ENCODE results near the gene FRRS1. TPM values are rescaled to one million over a fixed set of nuclear protein-coding genes. Genes with fewer than 3 reads are reported as not detected.

The FRRS1 gene
- total and polyA plus RNA-seq, 8 donors, result 8.0 to 15.1 (median 12.4) TPM

DNA sequence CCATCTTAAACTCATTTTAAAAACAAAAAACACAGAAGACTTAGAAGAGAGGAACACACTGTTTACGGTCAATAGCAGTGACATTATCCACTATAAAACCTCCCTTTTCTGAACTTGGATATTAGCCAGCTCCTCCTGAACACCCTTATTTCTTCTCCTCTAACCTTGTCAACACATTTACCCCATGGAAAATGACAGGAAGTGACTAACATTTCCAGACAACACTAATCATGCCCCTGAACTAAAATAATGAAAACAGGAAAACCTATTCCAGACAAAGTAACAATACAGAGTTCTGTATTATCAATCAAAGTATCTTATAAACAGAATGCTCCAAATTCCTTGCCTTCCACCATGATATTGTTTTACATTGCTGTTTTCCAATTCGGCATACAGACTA lies 75.3 kb downstream of the FRRS1 start:
- Histone ChIP-seq H3K27me3 (no peaks in the 10 kb centered on the region), H3K9me3 (no peaks in the 10 kb centered on the region), H3K4me3 (no peak overlapping the region), H3K27ac (no peak overlapping the region), H3K4me1 (no peaks in the 10 kb centered on the region), H3K36me3 (peaks cover 0 to 8% of the 10 kb centered on the region in 2 donors)
- DNase-seq (no peak), ATAC-seq (no peak)
- intact Hi-C loops (cut with DNase I), result loop anchor here in 1 of 2 donors (10.0 kb wide), 1 partner anchor 196 kb away; no protein-coding TSS in a partner anchor
- TF ChIP-seq, protein P1, sequence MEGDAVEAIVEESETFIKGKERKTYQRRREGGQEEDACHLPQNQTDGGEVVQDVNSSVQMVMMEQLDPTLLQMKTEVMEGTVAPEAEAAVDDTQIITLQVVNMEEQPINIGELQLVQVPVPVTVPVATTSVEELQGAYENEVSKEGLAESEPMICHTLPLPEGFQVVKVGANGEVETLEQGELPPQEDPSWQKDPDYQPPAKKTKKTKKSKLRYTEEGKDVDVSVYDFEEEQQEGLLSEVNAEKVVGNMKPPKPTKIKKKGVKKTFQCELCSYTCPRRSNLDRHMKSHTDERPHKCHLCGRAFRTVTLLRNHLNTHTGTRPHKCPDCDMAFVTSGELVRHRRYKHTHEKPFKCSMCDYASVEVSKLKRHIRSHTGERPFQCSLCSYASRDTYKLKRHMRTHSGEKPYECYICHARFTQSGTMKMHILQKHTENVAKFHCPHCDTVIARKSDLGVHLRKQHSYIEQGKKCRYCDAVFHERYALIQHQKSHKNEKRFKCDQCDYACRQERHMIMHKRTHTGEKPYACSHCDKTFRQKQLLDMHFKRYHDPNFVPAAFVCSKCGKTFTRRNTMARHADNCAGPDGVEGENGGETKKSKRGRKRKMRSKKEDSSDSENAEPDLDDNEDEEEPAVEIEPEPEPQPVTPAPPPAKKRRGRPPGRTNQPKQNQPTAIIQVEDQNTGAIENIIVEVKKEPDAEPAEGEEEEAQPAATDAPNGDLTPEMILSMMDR (IDR thresholded peaks at IDR 0.05), result no peak

DNA sequence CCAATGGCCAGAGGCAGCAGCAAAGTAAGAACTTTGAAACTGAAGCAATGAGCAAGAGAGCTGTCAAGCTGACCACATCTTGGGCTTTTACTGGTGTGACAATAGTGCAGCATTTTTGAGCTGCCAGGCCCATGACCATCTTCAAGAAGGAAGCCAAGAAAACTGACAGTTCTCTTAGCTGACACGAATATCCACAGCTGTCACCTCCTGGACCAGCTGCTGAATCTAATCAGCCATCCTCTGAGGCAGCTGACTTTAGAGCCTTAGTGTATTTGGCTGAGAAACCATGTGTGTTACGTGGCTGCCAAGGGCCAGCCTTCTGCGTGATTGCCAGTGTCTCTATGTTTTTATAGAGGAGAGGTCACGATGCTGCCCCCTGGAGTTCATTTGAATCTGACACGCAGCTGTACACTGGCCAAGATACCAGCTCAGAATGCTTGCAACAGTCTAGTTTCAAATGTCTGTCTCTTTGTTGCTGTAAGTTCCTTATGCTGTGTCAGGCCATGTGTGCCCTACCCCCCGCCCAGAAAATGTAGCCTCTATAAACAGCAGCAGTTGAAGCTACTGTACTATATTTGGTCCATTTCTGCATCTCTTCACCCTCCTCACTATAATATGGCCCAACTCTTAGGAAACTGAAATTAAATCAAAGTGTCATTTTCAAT lies 80.8 kb downstream of the FRRS1 start:
- Histone ChIP-seq H3K27ac (peak overlapping the region in 1 of 2 donors; percentile 30), H3K9me3 (no peaks in the 10 kb centered on the region), H3K4me1 (no peaks in the 10 kb centered on the region), H3K4me3 (no peak overlapping the region), H3K36me3 (peaks cover 0 to 8% of the 10 kb centered on the region in 2 donors), H3K27me3 (no peaks in the 10 kb centered on the region)
- TF ChIP-seq, protein P1 (IDR thresholded peaks at IDR 0.05), result peak; percentile 42 to 61
- DNase-seq (peak in 3 of 4 donors; percentile 52 to 75 (median 57)), ATAC-seq (peak; percentile 97)
- intact Hi-C loops (cut with DNase I), result no loop called here

DNA sequence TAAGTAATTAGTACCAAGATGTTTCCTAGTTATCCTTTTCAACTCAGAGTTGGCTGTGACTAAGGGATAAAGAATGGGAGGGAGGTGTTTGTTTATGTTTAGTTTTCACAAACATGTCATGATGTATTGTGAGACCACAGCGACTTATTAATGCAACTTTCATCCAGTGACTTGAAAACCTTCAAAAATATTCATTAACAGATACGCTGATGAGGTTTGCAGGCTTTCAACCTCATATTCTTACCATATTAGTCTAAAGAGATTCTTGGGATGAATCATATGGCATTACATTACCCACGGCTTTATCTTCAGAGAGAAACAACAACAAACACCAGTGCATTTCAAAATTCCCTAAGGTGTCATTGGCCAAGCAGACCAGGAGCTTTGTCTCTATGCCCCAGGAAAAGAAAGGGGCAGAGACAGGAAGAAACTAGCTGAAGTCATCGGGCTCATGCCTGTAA lies 84.1 kb downstream of the FRRS1 start:
- H3K36me3 ChIP-seq, result no peaks in the 10 kb centered on the region
- H3K4me1 ChIP-seq, result no peaks in the 10 kb centered on the region
- no peaks in the 10 kb centered on the region for H3K9me3 ChIP-seq
- TF ChIP-seq, protein P1 (IDR thresholded peaks at IDR 0.05), result no peak
- H3K4me3 ChIP-seq, result no peak overlapping the region
- intact Hi-C loops (cut with DNase I), result no loop called here
- no peak overlapping the region for H3K27ac ChIP-seq
- ATAC-seq, result no peak
- no peak for DNase-seq
- H3K27me3 ChIP-seq, result no peaks in the 10 kb centered on the region

DNA sequence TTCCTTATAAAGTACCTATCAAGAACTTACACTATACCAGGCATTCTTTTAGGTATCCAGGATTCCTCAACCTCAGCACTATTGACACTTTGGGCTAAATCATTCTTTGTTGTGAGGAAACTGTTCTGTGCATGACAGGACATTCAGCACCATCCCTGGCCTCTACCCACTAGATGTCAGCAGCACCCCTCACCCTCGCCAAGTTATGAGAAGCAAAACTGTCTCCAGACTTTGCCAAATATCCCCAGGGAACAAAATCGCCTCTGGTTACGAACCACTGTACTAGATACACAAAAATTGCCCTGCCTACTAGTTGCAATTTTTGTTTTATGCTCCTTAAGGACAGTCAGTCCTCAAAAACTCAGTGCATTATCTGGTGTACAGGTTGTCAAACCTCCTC lies 84.9 kb downstream of the FRRS1 start:
- no peak for ATAC-seq
- H3K4me1 ChIP-seq, result no peaks in the 10 kb centered on the region
- H3K27me3 ChIP-seq, result no peaks in the 10 kb centered on the region
- TF ChIP-seq, protein P1 (IDR thresholded peaks at IDR 0.05), result no peak
- H3K4me3 ChIP-seq, result no peak overlapping the region
- H3K36me3 ChIP-seq, result no peaks in the 10 kb centered on the region
- no peaks in the 10 kb centered on the region for H3K9me3 ChIP-seq
- no peak overlapping the region for H3K27ac ChIP-seq
- intact Hi-C loops (cut with DNase I), result no loop called here
- DNase-seq, result no peak

DNA sequence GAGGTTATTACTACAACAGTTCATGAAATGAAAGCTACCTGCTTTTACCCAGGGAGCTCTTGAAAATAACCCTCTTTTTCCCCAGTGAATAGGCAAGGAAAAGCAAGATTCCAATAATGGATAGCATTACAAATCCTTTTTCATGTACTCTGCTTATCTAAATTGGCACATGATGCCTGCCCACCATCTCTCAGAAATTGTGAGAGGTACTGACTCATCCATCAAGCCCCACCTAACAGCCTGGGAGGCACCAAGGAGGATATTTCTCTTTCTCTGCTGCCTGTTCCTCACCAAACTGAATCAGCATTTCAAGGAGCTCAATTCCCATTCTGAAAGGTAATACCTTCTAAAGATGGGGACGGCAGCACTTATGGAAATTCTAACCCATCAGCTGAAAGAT lies 86.2 kb downstream of the FRRS1 start:
- TF ChIP-seq, protein P1 (IDR thresholded peaks at IDR 0.05), result no peak
- H3K27ac ChIP-seq, result no peak overlapping the region
- ATAC-seq (no peak), DNase-seq (no peak)
- no peaks in the 10 kb centered on the region for H3K9me3 ChIP-seq
- no peaks in the 10 kb centered on the region for H3K4me1 ChIP-seq
- H3K27me3 ChIP-seq, result no peaks in the 10 kb centered on the region
- H3K4me3 ChIP-seq, result no peak overlapping the region
- no peaks in the 10 kb centered on the region for H3K36me3 ChIP-seq
- intact Hi-C loops (cut with DNase I), result no loop called here

Data from left lung (tissue), 10 donors.